Measurements from ENCODE around the gene DCAKD.
"Not testable (repeated sequence)": the region's sequence is repeated elsewhere in the genome, so short reads cannot be mapped to it uniquely, and the experiment has no call there.

Gene DCAKD

GRCh38 chr17:45052052-45052772 lies 780 bp upstream of the DCAKD start:
- Mint-ChIP-seq H3K27me3 (no peaks in the 10 kb centered on the region), H3K36me3 (ENCODE audit: insufficient read depth) (peaks cover 5% of the 10 kb centered on the region), H3K4me1 (ENCODE audit: low read depth in 2 of 2) (peaks cover 18 to 27% of the 10 kb centered on the region in 2 donors), H3K27ac (peak overlapping the region; percentile 81 to 82), H3K4me3 (peak overlapping the region; percentile 67 to 73), H3K9me3 (no peaks in the 10 kb centered on the region)
- ATAC-seq (replicated peaks) (peak; percentile 42), DNase-seq (peak; percentile 32 to 42 (median 32))

GRCh38 chr17:45051720-45052051 lies 254 bp upstream of the DCAKD start:
- DNase-seq; H3K36me3 Mint-ChIP-seq (ENCODE audit: insufficient read depth); H3K27ac Mint-ChIP-seq; H3K9me3 Mint-ChIP-seq; ATAC-seq (replicated peaks); H3K27me3 Mint-ChIP-seq: not testable (repeated sequence)
- H3K4me1 Mint-ChIP-seq (ENCODE audit: low read depth in 2 of 2), result peaks cover 18 to 27% of the 10 kb centered on the region in 2 donors
- H3K4me3 Mint-ChIP-seq, result peak overlapping the region; percentile 67 to 96

- Mint-ChIP-seq H3K27me3 (no peaks in the 10 kb centered on the region), H3K9me3 (no peaks in the 10 kb centered on the region), H3K27ac (peak overlapping the region; percentile 96 to 98), H3K4me3 (peak overlapping the region; percentile 89 to 96), H3K36me3 (ENCODE audit: insufficient read depth) (peaks cover 8% of the 10 kb centered on the region), H3K4me1 (ENCODE audit: low read depth in 2 of 2) (peaks cover 18 to 26% of the 10 kb centered on the region in 2 donors)
- ATAC-seq (replicated peaks) (no peak), DNase-seq (peak in 2 of 3 experiments; percentile 20 to 27)
Observed at GRCh38 chr17:45050481-45051059, 862 bp downstream of the DCAKD start.

- no peaks in the 10 kb centered on the region for H3K9me3 Mint-ChIP-seq
- H3K4me1 Mint-ChIP-seq (ENCODE audit: low read depth in 2 of 2), result peaks cover 19 to 23% of the 10 kb centered on the region in 2 donors
- H3K27me3 Mint-ChIP-seq, result no peaks in the 10 kb centered on the region
- peaks cover 6% of the 10 kb centered on the region for H3K36me3 Mint-ChIP-seq (ENCODE audit: insufficient read depth)
- DNase-seq, result no peak
- no peak for ATAC-seq (replicated peaks)
- peak overlapping the region; percentile 71 to 96 for H3K27ac Mint-ChIP-seq
- H3K4me3 Mint-ChIP-seq, result peak overlapping the region; percentile 21 to 43
Observed at GRCh38 chr17:45048795-45049563, 2.5 kb downstream of the DCAKD start.

GRCh38 chr17:45046537-45047125 lies 4.8 kb downstream of the DCAKD start:
- H3K27me3 Mint-ChIP-seq, result no peaks in the 10 kb centered on the region
- peaks cover 21 to 28% of the 10 kb centered on the region in 2 donors for H3K4me1 Mint-ChIP-seq (ENCODE audit: low read depth in 2 of 2)
- H3K36me3 Mint-ChIP-seq (ENCODE audit: insufficient read depth), result peaks cover 6% of the 10 kb centered on the region
- no peak overlapping the region for H3K4me3 Mint-ChIP-seq
- peak overlapping the region; percentile 13 to 23 for H3K27ac Mint-ChIP-seq
- no peak for DNase-seq
- no peak for ATAC-seq (replicated peaks)
- H3K9me3 Mint-ChIP-seq, result no peaks in the 10 kb centered on the region

- DNase-seq (no peak), ATAC-seq (replicated peaks) (no peak)
- no peaks in the 10 kb centered on the region for H3K27me3 Mint-ChIP-seq
- H3K9me3 Mint-ChIP-seq, result no peaks in the 10 kb centered on the region
- peaks cover 3% of the 10 kb centered on the region for H3K36me3 Mint-ChIP-seq (ENCODE audit: insufficient read depth)
- peaks cover 10 to 18% of the 10 kb centered on the region in 2 donors for H3K4me1 Mint-ChIP-seq (ENCODE audit: low read depth in 2 of 2)
- H3K4me3 Mint-ChIP-seq, result no peak overlapping the region
- peak overlapping the region; percentile 68 for H3K27ac Mint-ChIP-seq
Observed at GRCh38 chr17:45043813-45044540, 7.5 kb downstream of the DCAKD start.

- H3K36me3 Mint-ChIP-seq (ENCODE audit: insufficient read depth), result peaks cover 3% of the 10 kb centered on the region
- peak overlapping the region; percentile 27 to 38 for H3K27ac Mint-ChIP-seq
- no peak for DNase-seq
- no peaks in the 10 kb centered on the region for H3K9me3 Mint-ChIP-seq
- peaks cover 10 to 18% of the 10 kb centered on the region in 2 donors for H3K4me1 Mint-ChIP-seq (ENCODE audit: low read depth in 2 of 2)
- no peak overlapping the region for H3K4me3 Mint-ChIP-seq
- no peak for ATAC-seq (replicated peaks)
- H3K27me3 Mint-ChIP-seq, result no peaks in the 10 kb centered on the region
Observed at GRCh38 chr17:45042346-45043120, 8.9 kb downstream of the DCAKD start.

- DNase-seq, result no peak
- Mint-ChIP-seq H3K4me1 (ENCODE audit: low read depth in 2 of 2) (peaks cover 8 to 18% of the 10 kb centered on the region in 2 donors), H3K27me3 (no peaks in the 10 kb centered on the region), H3K36me3 (ENCODE audit: insufficient read depth) (peaks cover 4% of the 10 kb centered on the region), H3K27ac (no peak overlapping the region), H3K9me3 (no peaks in the 10 kb centered on the region), H3K4me3 (no peak overlapping the region)
- no peak for ATAC-seq (replicated peaks)
Observed at GRCh38 chr17:45040459-45040858, 11.0 kb downstream of the DCAKD start.

- H3K27me3 Mint-ChIP-seq, result no peaks in the 10 kb centered on the region
- DNase-seq, result no peak
- no peak for ATAC-seq (replicated peaks)
- peaks cover 4% of the 10 kb centered on the region for H3K36me3 Mint-ChIP-seq (ENCODE audit: insufficient read depth)
- H3K4me1 Mint-ChIP-seq (ENCODE audit: low read depth in 2 of 2), result peaks cover 8 to 18% of the 10 kb centered on the region in 2 donors
- H3K4me3 Mint-ChIP-seq, result no peak overlapping the region
- H3K27ac Mint-ChIP-seq, result peak overlapping the region in 1 of 2 donors; percentile 52
- H3K9me3 Mint-ChIP-seq, result no peaks in the 10 kb centered on the region
Observed at GRCh38 chr17:45038728-45039634, 12.5 kb downstream of the DCAKD start.

GRCh38 chr17:45036691-45037090 lies 14.7 kb downstream of the DCAKD start:
- Mint-ChIP-seq H3K9me3 (no peaks in the 10 kb centered on the region), H3K4me3 (no peak overlapping the region), H3K36me3 (ENCODE audit: insufficient read depth) (peaks cover 9% of the 10 kb centered on the region), H3K27ac (no peak overlapping the region), H3K4me1 (ENCODE audit: low read depth in 2 of 2) (peaks cover 5 to 7% of the 10 kb centered on the region in 2 donors), H3K27me3 (no peaks in the 10 kb centered on the region)
- no peak for DNase-seq
- no peak for ATAC-seq (replicated peaks)

GRCh38 chr17:45035848-45036247 lies 15.6 kb downstream of the DCAKD start:
- Mint-ChIP-seq H3K9me3 (no peaks in the 10 kb centered on the region), H3K36me3 (ENCODE audit: insufficient read depth) (peaks cover 9% of the 10 kb centered on the region), H3K4me3 (no peak overlapping the region), H3K27ac (no peak overlapping the region), H3K4me1 (ENCODE audit: low read depth in 2 of 2) (peaks cover 2 to 7% of the 10 kb centered on the region in 2 donors), H3K27me3 (no peaks in the 10 kb centered on the region)
- DNase-seq (no peak), ATAC-seq (replicated peaks) (no peak)

- H3K27me3 Mint-ChIP-seq, result no peaks in the 10 kb centered on the region
- no peaks in the 10 kb centered on the region for H3K9me3 Mint-ChIP-seq
- DNase-seq (no peak), ATAC-seq (replicated peaks) (no peak)
- peaks cover 15% of the 10 kb centered on the region for H3K36me3 Mint-ChIP-seq (ENCODE audit: insufficient read depth)
- H3K4me1 Mint-ChIP-seq (ENCODE audit: low read depth in 2 of 2), result peaks cover 2 to 7% of the 10 kb centered on the region in 2 donors
- peak overlapping the region in 1 of 2 donors; percentile 7 for H3K27ac Mint-ChIP-seq
- H3K4me3 Mint-ChIP-seq, result no peak overlapping the region
Observed at GRCh38 chr17:45034599-45034998, 16.8 kb downstream of the DCAKD start.
